ENCODE results near the gene RAP1GAP. TPM values are rescaled to one million over a fixed set of nuclear protein-coding genes. Genes with fewer than 3 reads are reported as not detected.

Gene RAP1GAP
- total RNA-seq, 2 donors from 2014 or later, result 29.6 to 36.3 TPM

DNA sequence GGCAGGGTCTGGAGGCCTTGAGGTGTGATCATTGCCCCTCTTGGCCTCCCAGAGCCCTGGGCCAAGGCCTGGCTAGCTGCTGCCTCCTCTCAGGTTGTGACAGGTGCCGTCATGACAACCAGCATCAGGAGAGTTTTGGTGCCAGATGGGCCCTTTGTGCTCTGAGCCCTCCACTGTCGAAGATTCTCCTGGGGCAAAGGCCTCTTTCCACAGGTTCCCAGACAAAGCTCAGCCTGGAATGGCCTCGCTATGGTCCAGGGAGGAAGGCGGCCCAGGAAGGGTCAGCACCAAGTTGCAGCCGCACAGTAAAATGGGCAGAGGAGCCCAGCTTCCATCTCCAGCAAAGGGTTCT, 81.6 kb downstream of the RAP1GAP start:
- H3K27ac ChIP-seq, result no peak overlapping the region
- no peaks in the 10 kb centered on the region for H3K27me3 ChIP-seq
- no peaks in the 10 kb centered on the region for H3K9me3 ChIP-seq
- intact Hi-C loops (cut with DNase I), result no loop called here
- no peak overlapping the region for H3K4me3 ChIP-seq
- no peak for DNase-seq
- no peaks in the 10 kb centered on the region for H3K36me3 ChIP-seq
- TF ChIP-seq, protein P1, sequence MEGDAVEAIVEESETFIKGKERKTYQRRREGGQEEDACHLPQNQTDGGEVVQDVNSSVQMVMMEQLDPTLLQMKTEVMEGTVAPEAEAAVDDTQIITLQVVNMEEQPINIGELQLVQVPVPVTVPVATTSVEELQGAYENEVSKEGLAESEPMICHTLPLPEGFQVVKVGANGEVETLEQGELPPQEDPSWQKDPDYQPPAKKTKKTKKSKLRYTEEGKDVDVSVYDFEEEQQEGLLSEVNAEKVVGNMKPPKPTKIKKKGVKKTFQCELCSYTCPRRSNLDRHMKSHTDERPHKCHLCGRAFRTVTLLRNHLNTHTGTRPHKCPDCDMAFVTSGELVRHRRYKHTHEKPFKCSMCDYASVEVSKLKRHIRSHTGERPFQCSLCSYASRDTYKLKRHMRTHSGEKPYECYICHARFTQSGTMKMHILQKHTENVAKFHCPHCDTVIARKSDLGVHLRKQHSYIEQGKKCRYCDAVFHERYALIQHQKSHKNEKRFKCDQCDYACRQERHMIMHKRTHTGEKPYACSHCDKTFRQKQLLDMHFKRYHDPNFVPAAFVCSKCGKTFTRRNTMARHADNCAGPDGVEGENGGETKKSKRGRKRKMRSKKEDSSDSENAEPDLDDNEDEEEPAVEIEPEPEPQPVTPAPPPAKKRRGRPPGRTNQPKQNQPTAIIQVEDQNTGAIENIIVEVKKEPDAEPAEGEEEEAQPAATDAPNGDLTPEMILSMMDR (IDR thresholded peaks at IDR 0.05), result no peak
- H3K4me1 ChIP-seq, result no peaks in the 10 kb centered on the region
- H3K9ac ChIP-seq (ENCODE audit: low read depth in 2 of 2, low read length in 2 of 2), result no peak overlapping the region

DNA sequence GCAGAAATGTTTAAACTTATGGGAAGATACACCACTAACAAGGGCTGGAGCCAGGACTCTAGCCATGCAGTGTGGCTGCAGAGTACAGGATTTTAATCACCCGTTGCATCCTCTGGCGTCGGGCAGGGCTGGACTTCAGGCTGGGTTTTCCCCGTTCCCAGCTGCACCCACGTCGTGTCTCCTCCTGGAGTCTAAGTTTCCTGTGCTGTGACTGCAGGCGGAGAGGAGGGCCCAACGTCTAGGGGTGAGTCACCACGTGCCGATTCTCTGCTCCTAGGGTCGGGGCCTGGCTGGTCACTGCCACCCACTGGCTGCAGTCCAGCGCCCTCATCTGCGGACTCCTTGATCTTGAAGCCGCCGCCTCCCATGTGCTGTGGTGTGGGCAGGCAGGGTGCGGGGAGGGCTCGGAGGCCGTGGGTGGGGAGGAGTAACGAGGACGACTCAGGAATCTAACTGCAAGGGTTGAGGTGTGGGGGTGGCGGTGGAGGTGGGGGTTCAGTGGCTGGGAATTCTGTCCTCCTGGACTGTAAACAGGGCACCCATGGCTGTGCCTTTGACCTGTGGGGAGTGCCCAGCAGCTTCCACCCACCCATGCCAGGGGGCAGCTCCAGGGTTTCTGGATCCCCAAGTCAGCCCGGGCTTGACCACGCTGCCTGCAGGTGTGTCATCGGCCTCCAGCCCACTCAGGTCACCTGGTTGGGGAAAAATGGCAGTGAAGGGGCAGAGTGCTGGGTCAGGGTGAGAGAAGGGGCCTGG, 82.1 kb downstream of the RAP1GAP start:
- Histone ChIP-seq H3K9me3 (no peaks in the 10 kb centered on the region), H3K27ac (no peak overlapping the region), H3K27me3 (no peaks in the 10 kb centered on the region), H3K4me3 (no peak overlapping the region), H3K36me3 (no peaks in the 10 kb centered on the region), H3K9ac (ENCODE audit: low read depth in 2 of 2, low read length in 2 of 2) (peak overlapping the region in 1 of 2 donors; percentile 19), H3K4me1 (no peaks in the 10 kb centered on the region)
- intact Hi-C loops (cut with DNase I), result no loop called here
- TF ChIP-seq, protein P1 (IDR thresholded peaks at IDR 0.05), result no peak
- no peak for DNase-seq

DNA sequence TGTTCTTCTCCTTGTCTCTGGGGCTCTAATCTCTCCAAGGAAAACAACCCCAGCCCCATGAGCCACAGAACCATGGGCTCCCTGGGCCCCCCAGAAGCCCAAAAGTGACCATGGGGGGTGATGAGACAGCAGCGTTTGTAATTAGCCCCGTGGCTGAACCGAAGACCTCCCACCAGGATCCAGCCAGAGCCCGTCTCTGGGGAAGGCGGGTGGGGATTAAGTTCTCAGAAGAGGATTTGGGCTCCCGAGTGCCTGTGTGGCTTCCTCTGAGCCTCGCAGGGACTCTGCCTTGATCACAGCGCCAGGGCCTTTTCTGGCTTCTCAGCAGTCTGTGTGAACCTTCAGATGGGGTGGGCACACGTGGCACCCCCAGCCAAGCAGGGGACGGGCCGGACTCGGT, 82.9 kb downstream of the RAP1GAP start:
- TF ChIP-seq, protein P1 (IDR thresholded peaks at IDR 0.05), result no peak
- no peak overlapping the region for H3K27ac ChIP-seq
- no peaks in the 10 kb centered on the region for H3K36me3 ChIP-seq
- DNase-seq, result no peak
- H3K9me3 ChIP-seq, result no peaks in the 10 kb centered on the region
- H3K9ac ChIP-seq (ENCODE audit: low read depth in 2 of 2, low read length in 2 of 2), result peak overlapping the region in 1 of 2 donors; percentile 19
- no peaks in the 10 kb centered on the region for H3K4me1 ChIP-seq
- H3K27me3 ChIP-seq, result no peaks in the 10 kb centered on the region
- H3K4me3 ChIP-seq, result no peak overlapping the region
- intact Hi-C loops (cut with DNase I), result no loop called here

DNA sequence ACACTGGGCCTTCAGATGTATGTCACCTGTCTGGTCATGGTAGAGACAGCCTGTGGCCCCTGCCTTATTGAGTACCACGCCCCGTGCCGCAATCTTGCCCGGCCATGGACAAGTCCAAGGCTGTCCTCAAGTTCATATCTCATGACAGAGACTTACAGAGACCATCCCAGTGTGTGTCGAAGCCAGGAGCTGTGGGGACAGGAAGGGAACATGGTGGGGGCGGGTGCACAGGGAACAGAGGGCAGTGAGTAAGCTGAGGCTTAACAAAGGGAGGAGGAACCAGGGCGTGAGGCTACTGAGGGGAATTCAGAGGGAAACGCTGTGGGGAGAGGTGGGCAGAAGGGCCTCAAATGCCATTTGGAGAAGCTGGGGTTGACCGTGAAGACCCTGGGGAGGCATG, 84.1 kb downstream of the RAP1GAP start:
- no peak overlapping the region for H3K9ac ChIP-seq (ENCODE audit: low read depth in 2 of 2, low read length in 2 of 2)
- H3K27ac ChIP-seq, result no peak overlapping the region
- no peak overlapping the region for H3K4me3 ChIP-seq
- no peaks in the 10 kb centered on the region for H3K36me3 ChIP-seq
- no peaks in the 10 kb centered on the region for H3K4me1 ChIP-seq
- no peak for DNase-seq
- intact Hi-C loops (cut with DNase I), result no loop called here
- no peaks in the 10 kb centered on the region for H3K27me3 ChIP-seq
- H3K9me3 ChIP-seq, result no peaks in the 10 kb centered on the region
- TF ChIP-seq, protein P1 (IDR thresholded peaks at IDR 0.05), result no peak

DNA sequence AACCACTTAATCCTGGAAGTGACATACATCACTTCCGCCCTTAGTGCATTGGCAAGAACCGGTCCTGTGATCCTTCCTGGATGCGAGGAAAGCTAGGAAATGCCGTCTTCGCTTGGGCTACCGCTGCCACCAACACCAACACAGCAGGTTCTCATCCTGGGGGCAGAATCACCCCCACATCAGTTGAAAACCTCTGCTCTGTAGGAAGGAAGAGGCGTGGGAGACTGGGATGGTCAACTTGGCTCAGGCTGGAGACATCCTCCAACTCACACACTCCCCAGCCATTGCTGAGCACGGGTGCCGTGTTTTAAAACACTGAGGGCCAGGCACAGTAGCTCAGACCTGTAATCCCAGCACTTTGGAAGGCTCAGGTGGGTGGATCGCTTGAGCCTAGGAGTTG, 85.1 kb downstream of the RAP1GAP start:
- no peak overlapping the region for H3K27ac ChIP-seq

More for the DNA sequence above, 85.1 kb downstream of the RAP1GAP start:
- TF ChIP-seq, protein P1 (IDR thresholded peaks at IDR 0.05), result no peak
- no peak for DNase-seq
- Histone ChIP-seq H3K27me3 (no peaks in the 10 kb centered on the region), H3K9me3 (no peaks in the 10 kb centered on the region), H3K4me1 (no peaks in the 10 kb centered on the region), H3K9ac (ENCODE audit: low read depth in 2 of 2, low read length in 2 of 2) (no peak overlapping the region), H3K4me3 (no peak overlapping the region), H3K36me3 (no peaks in the 10 kb centered on the region)
- intact Hi-C loops (cut with DNase I), result no loop called here

All from colonic mucosa (tissue), 4 donors.